Measurements from ENCODE around the gene ATP2B2.
A peak's percentile ranks its signal among the peaks of the same experiment; 100 is the strongest.

ATP2B2 gene

DNA sequence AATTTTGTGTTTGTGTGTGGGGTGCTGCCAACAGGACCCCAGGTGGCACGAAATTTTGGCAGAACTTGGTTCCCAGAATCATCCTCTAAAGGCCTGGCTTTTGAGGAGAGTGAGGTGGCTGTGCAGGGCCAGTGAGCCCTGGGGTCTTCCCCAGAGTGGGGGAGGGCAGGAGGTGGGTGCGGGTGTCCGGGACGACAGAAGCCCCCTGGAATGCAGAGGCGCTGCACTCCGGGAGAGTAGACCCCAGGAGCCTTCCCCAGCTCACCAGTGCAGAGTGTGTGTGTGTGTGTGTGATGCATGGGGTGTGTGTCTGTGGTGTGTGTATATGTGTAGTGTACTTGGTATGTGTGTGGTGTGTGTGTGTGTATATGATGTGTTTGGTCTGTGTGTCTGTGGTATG lies 140.1 kb downstream of the ATP2B2 start:
- WGBS, 2 donors (ENCODE audit: extremely low coverage in 2 of 2, insufficient read length in 2 of 2, insufficient replicate concordance in 1 of 2) = no CpG with 5 or more reads among the region's 6 CpGs
- Histone ChIP-seq H2AFZ (ENCODE audit: low read length) (no peak overlapping the region), H3K4me1 (ENCODE audit: control insufficient read depth in 2 of 2, insufficient read depth in 1 of 2, low read depth in 1 of 2, low read length in 2 of 2) (peaks cover 4% of the 10 kb centered on the region in 2 donors), H3K36me3 (replicated peaks in 1 of 2; ENCODE audit: control insufficient read depth in 2 of 2, insufficient read depth in 2 of 2, low read length in 2 of 2) (no peaks in the 10 kb centered on the region), H2BK12ac (ENCODE audit: low read length) (no peak overlapping the region), H3K4me3 (ENCODE audit: low read length in 2 of 2) (no peak overlapping the region), H3K27ac (replicated peaks; ENCODE audit: low read length) (no peak overlapping the region), H3K23ac (ENCODE audit: low read depth, low read length, poor library complexity) (no peak overlapping the region), H3K18ac (ENCODE audit: low read length) (no peak overlapping the region), H3K4me2 (ENCODE audit: insufficient read depth, low read length, poor library complexity, severe bottlenecking) (no peak overlapping the region), H2AK5ac (ENCODE audit: low read depth, low read length) (no peak overlapping the region), H3K9me3 (replicated peaks in 1 of 2; ENCODE audit: control insufficient read depth in 2 of 2, insufficient read depth in 1 of 2, low read depth in 1 of 2, low read length in 2 of 2) (no peaks in the 10 kb centered on the region), H4K91ac (ENCODE audit: low read depth, low read length, poor library complexity) (no peak overlapping the region), H3K79me1 (ENCODE audit: low read depth, low read length) (no peaks in the 10 kb centered on the region), H3K4ac (ENCODE audit: low read length) (no peak overlapping the region), H3K14ac (ENCODE audit: low read length) (no peak overlapping the region), H3K9ac (ENCODE audit: low read depth, low read length, poor library complexity) (no peak overlapping the region), H2BK5ac (ENCODE audit: low read length) (no peak overlapping the region), H2BK120ac (ENCODE audit: low read depth, low read length) (no peak overlapping the region), H2BK15ac (ENCODE audit: low read length) (no peak overlapping the region), H4K8ac (ENCODE audit: low read depth, low read length) (no peak overlapping the region), H3K27me3 (ENCODE audit: control insufficient read depth in 3 of 3, insufficient read depth in 3 of 3, low read depth in 1 of 3, low read length in 3 of 3) (peaks cover 0 to 24% (median 0%) of the 10 kb centered on the region in 3 experiments)
- DNase-seq (ENCODE audit: low spot score) = no peak

DNA sequence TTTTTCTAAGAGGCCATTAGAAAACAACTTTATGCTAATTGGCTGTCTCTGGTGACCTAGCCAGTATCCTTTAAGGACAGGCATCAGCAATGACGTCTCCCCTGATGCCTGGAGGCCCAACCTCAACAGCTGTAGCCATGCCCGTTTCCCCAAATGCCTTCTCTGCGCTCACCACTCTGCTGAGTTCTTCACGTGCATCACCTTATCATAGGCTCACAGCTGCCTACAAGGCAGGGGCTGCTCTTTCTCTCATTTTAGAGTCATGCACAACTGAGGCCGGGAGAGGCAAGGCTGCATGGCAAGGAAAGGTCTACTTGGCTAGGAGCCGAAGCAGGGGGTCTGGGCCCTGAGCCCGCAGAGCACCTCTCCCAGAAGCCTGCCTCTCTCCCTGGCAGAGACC lies 140.6 kb downstream of the ATP2B2 start:
- Histone ChIP-seq H3K79me1 (ENCODE audit: low read depth, low read length) (no peaks in the 10 kb centered on the region), H3K4me1 (ENCODE audit: control insufficient read depth in 2 of 2, insufficient read depth in 1 of 2, low read depth in 1 of 2, low read length in 2 of 2) (peaks cover 3 to 4% of the 10 kb centered on the region in 2 donors), H3K4me2 (ENCODE audit: insufficient read depth, low read length, poor library complexity, severe bottlenecking) (no peak overlapping the region), H2BK120ac (ENCODE audit: low read depth, low read length) (no peak overlapping the region), H2BK5ac (ENCODE audit: low read length) (no peak overlapping the region), H2BK15ac (ENCODE audit: low read length) (no peak overlapping the region), H2BK12ac (ENCODE audit: low read length) (no peak overlapping the region), H2AFZ (ENCODE audit: low read length) (no peak overlapping the region), H3K27me3 (ENCODE audit: control insufficient read depth in 3 of 3, insufficient read depth in 3 of 3, low read depth in 1 of 3, low read length in 3 of 3) (peaks cover 0 to 19% (median 0%) of the 10 kb centered on the region in 3 experiments), H3K23ac (ENCODE audit: low read depth, low read length, poor library complexity) (no peak overlapping the region), H3K27ac (replicated peaks; ENCODE audit: low read length) (no peak overlapping the region), H3K9ac (ENCODE audit: low read depth, low read length, poor library complexity) (no peak overlapping the region), H3K4me3 (ENCODE audit: low read length in 2 of 2) (no peak overlapping the region), H2AK5ac (ENCODE audit: low read depth, low read length) (no peak overlapping the region), H3K9me3 (replicated peaks in 1 of 2; ENCODE audit: control insufficient read depth in 2 of 2, insufficient read depth in 1 of 2, low read depth in 1 of 2, low read length in 2 of 2) (no peaks in the 10 kb centered on the region), H3K4ac (ENCODE audit: low read length) (no peak overlapping the region), H3K14ac (ENCODE audit: low read length) (peak overlapping the region; percentile 57), H4K8ac (ENCODE audit: low read depth, low read length) (peak overlapping the region; percentile 58), H3K36me3 (replicated peaks in 1 of 2; ENCODE audit: control insufficient read depth in 2 of 2, insufficient read depth in 2 of 2, low read length in 2 of 2) (no peaks in the 10 kb centered on the region), H3K18ac (ENCODE audit: low read length) (no peak overlapping the region), H4K91ac (ENCODE audit: low read depth, low read length, poor library complexity) (no peak overlapping the region)
- WGBS, 2 donors (ENCODE audit: extremely low coverage in 2 of 2, insufficient read length in 2 of 2, insufficient replicate concordance in 1 of 2) = no CpG with 5 or more reads among the region's 7 CpGs
- DNase-seq (ENCODE audit: low spot score) = no peak

DNA sequence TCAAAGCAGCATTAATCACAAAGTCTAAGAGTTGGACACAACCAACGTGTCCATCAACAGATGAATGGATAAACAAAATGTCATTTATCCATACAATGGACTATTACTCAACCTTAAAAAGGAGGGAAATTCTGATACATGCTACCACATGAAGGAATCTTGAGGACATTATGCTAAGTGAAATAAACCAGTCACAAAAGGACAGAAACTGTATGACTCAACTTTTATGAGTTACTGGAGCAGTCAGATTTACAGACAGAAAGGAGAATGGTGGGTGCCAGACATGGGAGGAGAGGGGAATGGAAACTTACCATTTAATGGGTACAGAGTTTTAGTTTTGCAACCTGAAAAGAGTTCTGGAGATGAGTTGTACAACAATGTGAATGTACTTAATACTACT lies 141.5 kb downstream of the ATP2B2 start:
- Histone ChIP-seq H3K27ac (replicated peaks; ENCODE audit: low read length) (no peak overlapping the region), H3K18ac (ENCODE audit: low read length) (no peak overlapping the region), H3K27me3 (ENCODE audit: control insufficient read depth in 3 of 3, insufficient read depth in 3 of 3, low read depth in 1 of 3, low read length in 3 of 3) (peaks cover 0 to 19% (median 0%) of the 10 kb centered on the region in 3 experiments), H3K4me3 (ENCODE audit: low read length in 2 of 2) (no peak overlapping the region), H3K9me3 (replicated peaks in 1 of 2; ENCODE audit: control insufficient read depth in 2 of 2, insufficient read depth in 1 of 2, low read depth in 1 of 2, low read length in 2 of 2) (no peaks in the 10 kb centered on the region), H3K9ac (ENCODE audit: low read depth, low read length, poor library complexity) (no peak overlapping the region), H3K4me1 (ENCODE audit: control insufficient read depth in 2 of 2, insufficient read depth in 1 of 2, low read depth in 1 of 2, low read length in 2 of 2) (peaks cover 3 to 4% of the 10 kb centered on the region in 2 donors), H4K8ac (ENCODE audit: low read depth, low read length) (no peak overlapping the region), H3K4me2 (ENCODE audit: insufficient read depth, low read length, poor library complexity, severe bottlenecking) (no peak overlapping the region), H2AK5ac (ENCODE audit: low read depth, low read length) (no peak overlapping the region), H3K14ac (ENCODE audit: low read length) (no peak overlapping the region), H3K36me3 (replicated peaks in 1 of 2; ENCODE audit: control insufficient read depth in 2 of 2, insufficient read depth in 2 of 2, low read length in 2 of 2) (no peaks in the 10 kb centered on the region), H2BK120ac (ENCODE audit: low read depth, low read length) (no peak overlapping the region), H2BK12ac (ENCODE audit: low read length) (no peak overlapping the region), H2BK5ac (ENCODE audit: low read length) (no peak overlapping the region), H3K79me1 (ENCODE audit: low read depth, low read length) (no peaks in the 10 kb centered on the region), H3K4ac (ENCODE audit: low read length) (no peak overlapping the region), H3K23ac (ENCODE audit: low read depth, low read length, poor library complexity) (no peak overlapping the region), H2AFZ (ENCODE audit: low read length) (no peak overlapping the region), H4K91ac (ENCODE audit: low read depth, low read length, poor library complexity) (no peak overlapping the region), H2BK15ac (ENCODE audit: low read length) (no peak overlapping the region)
- no peak for DNase-seq (ENCODE audit: low spot score)
- WGBS, 2 donors (ENCODE audit: extremely low coverage in 2 of 2, insufficient read length in 2 of 2, insufficient replicate concordance in 1 of 2) = no CpG with 5 or more reads among the region's 1 CpG

DNA sequence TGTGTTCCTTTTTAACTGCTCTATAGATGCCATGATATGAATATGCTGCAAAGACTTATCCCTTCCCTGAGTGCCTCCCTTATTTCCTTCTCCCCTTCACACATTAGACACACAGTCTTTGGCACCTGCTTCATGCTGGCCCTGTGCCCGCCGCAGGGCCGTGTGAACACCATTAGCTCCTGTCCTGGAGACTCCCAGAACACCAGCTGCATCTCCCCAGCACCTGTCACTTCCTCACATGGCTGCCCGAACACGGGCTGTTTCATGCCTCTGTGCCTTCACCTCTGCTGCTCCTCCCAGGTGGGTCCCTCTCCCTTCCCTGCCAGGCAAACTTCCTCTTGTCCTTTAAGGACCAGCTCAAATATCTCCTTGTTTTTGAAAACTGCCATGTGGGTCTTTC lies 144.0 kb downstream of the ATP2B2 start:
- H4K8ac ChIP-seq (ENCODE audit: low read depth, low read length) = no peak overlapping the region
- peaks cover 0 to 17% (median 0%) of the 10 kb centered on the region in 3 experiments for H3K27me3 ChIP-seq (ENCODE audit: control insufficient read depth in 3 of 3, insufficient read depth in 3 of 3, low read depth in 1 of 3, low read length in 3 of 3)
- no peaks in the 10 kb centered on the region for H3K79me1 ChIP-seq (ENCODE audit: low read depth, low read length)
- no peak for DNase-seq (ENCODE audit: low spot score)
- no peak overlapping the region for H2AK5ac ChIP-seq (ENCODE audit: low read depth, low read length)
- no peak overlapping the region for H2BK15ac ChIP-seq (ENCODE audit: low read length)
- H3K4ac ChIP-seq (ENCODE audit: low read length) = no peak overlapping the region
- H4K91ac ChIP-seq (ENCODE audit: low read depth, low read length, poor library complexity) = no peak overlapping the region
- H3K4me1 ChIP-seq (ENCODE audit: control insufficient read depth in 2 of 2, insufficient read depth in 1 of 2, low read depth in 1 of 2, low read length in 2 of 2) = peaks cover 0 to 6% of the 10 kb centered on the region in 2 donors
- H2BK12ac ChIP-seq (ENCODE audit: low read length) = no peak overlapping the region
- no peak overlapping the region for H3K23ac ChIP-seq (ENCODE audit: low read depth, low read length, poor library complexity)
- H2AFZ ChIP-seq (ENCODE audit: low read length) = no peak overlapping the region
- H3K36me3 ChIP-seq (replicated peaks in 1 of 2; ENCODE audit: control insufficient read depth in 2 of 2, insufficient read depth in 2 of 2, low read length in 2 of 2) = no peaks in the 10 kb centered on the region
- no CpG with 5 or more reads among the region's 5 CpGs for WGBS, 2 donors (ENCODE audit: extremely low coverage in 2 of 2, insufficient read length in 2 of 2, insufficient replicate concordance in 1 of 2)
- no peak overlapping the region for H3K14ac ChIP-seq (ENCODE audit: low read length)
- H2BK5ac ChIP-seq (ENCODE audit: low read length) = no peak overlapping the region
- no peaks in the 10 kb centered on the region for H3K9me3 ChIP-seq (replicated peaks in 1 of 2; ENCODE audit: control insufficient read depth in 2 of 2, insufficient read depth in 1 of 2, low read depth in 1 of 2, low read length in 2 of 2)
- H3K4me3 ChIP-seq (ENCODE audit: low read length in 2 of 2) = no peak overlapping the region
- no peak overlapping the region for H3K4me2 ChIP-seq (ENCODE audit: insufficient read depth, low read length, poor library complexity, severe bottlenecking)
- H3K9ac ChIP-seq (ENCODE audit: low read depth, low read length, poor library complexity) = no peak overlapping the region
- H3K27ac ChIP-seq (replicated peaks; ENCODE audit: low read length) = no peak overlapping the region
- no peak overlapping the region for H2BK120ac ChIP-seq (ENCODE audit: low read depth, low read length)
- no peak overlapping the region for H3K18ac ChIP-seq (ENCODE audit: low read length)
